GM18498 (cell line): Measurements from ENCODE around the gene MBD5.

ENCODE experiments used
- ATAC-seq: cut with Tn5 transposase; IDR thresholded peaks from one replicate; pipeline ENCODE4 v1.9.1; 2021; ENCODE audit warnings: mild to moderate bottlenecking, moderate library complexity; ENCODE audit not compliant: unreplicated experiment

MBD5 gene

GRCh38 chr2:148209603-148210002 is 188.7 kb downstream of the MBD5 start:
- no peak for ATAC-seq

GRCh38 chr2:148218326-148219075 is 197.6 kb downstream of the MBD5 start:
- ATAC-seq = no peak

- ATAC-seq = no peak
These were observed 200.3 kb downstream of the MBD5 start for GRCh38 chr2:148221166-148221565.

- ATAC-seq = no peak
These were observed 201.0 kb downstream of the MBD5 start for GRCh38 chr2:148221926-148222325.

GRCh38 chr2:148231858-148232257 is 211.0 kb downstream of the MBD5 start:
- no peak for ATAC-seq

- ATAC-seq = no peak
These were observed 213.3 kb downstream of the MBD5 start for GRCh38 chr2:148234143-148234542.

- ATAC-seq = no peak
These were observed 217.0 kb downstream of the MBD5 start for GRCh38 chr2:148237911-148238310.

GRCh38 chr2:148238561-148238960 is 217.7 kb downstream of the MBD5 start:
- ATAC-seq = no peak

GRCh38 chr2:148240838-148241237 is 219.9 kb downstream of the MBD5 start:
- no peak for ATAC-seq

GRCh38 chr2:148244593-148245292 is 223.9 kb downstream of the MBD5 start:
- ATAC-seq = no peak

GRCh38 chr2:148251993-148252392 is 231.1 kb downstream of the MBD5 start:
- ATAC-seq = no peak

- no peak for ATAC-seq
These were observed 231.8 kb downstream of the MBD5 start for GRCh38 chr2:148252646-148253045.

GRCh38 chr2:148253685-148254084 is 232.8 kb downstream of the MBD5 start:
- no peak for ATAC-seq

GRCh38 chr2:148255929-148256328 is 235.0 kb downstream of the MBD5 start:
- ATAC-seq = no peak

- ATAC-seq = no peak
These were observed 236.4 kb downstream of the MBD5 start for GRCh38 chr2:148257276-148257675.

- ATAC-seq = no peak
These were observed 237.2 kb downstream of the MBD5 start for GRCh38 chr2:148258124-148258523.

- ATAC-seq = no peak
These were observed 238.8 kb downstream of the MBD5 start for GRCh38 chr2:148259674-148260073.

GRCh38 chr2:148263890-148264289 is 243.0 kb downstream of the MBD5 start:
- ATAC-seq = no peak

- ATAC-seq = no peak
These were observed 252.3 kb downstream of the MBD5 start for GRCh38 chr2:148273158-148273691.

GRCh38 chr2:148279216-148279615 is 258.3 kb downstream of the MBD5 start:
- no peak for ATAC-seq

GRCh38 chr2:148282201-148282600 is 261.3 kb downstream of the MBD5 start:
- ATAC-seq = no peak

GRCh38 chr2:148292431-148292830 is 271.5 kb downstream of the MBD5 start:
- no peak for ATAC-seq
